WTC11 (cell line): ENCODE measurements around the gene TAF4. TPM values are rescaled to one million over a fixed set of nuclear protein-coding genes. Genes with fewer than 3 reads are reported as not detected.

Source experiments
- ATAC-seq: fragments of 200-7000 bp; cut with Tn5 transposase; 2 replicates; pipeline ENCODE4 v1.10.0; 2021; ENCODE audit warnings: mild to moderate bottlenecking, moderate library complexity
- CTCF ChIA-PET: fragments of 300-600 bp; sonication (Branson Sonifier 250); formaldehyde crosslinking; loops from one replicate; lab custom pipeline; 2021; ENCODE audit warnings: antibody characterized with exemption; lab: Charles Lee
- POLR2A ChIA-PET: fragments of 350-600 bp; sonication (Branson Sonifier 250); formaldehyde crosslinking; loops from one replicate; lab custom pipeline; 2021; ENCODE audit warnings: antibody characterized with exemption; lab: Charles Lee
- DNase-seq: peaks from one replicate; pipeline ENCODE4 v3.0.0; 2021; ENCODE audit warnings: low spot score
- H3K27ac Mint-ChIP-seq: 2 replicates; pipeline ENCODE4 v1.8.0; 2021; ENCODE audit warnings: mixed read lengths
- H3K27me3 Mint-ChIP-seq: 2 replicates; pipeline ENCODE4 v1.8.0; 2021; ENCODE audit warnings: low read depth, mild to moderate bottlenecking, moderate library complexity, mixed read lengths
- H3K36me3 Mint-ChIP-seq: 2 replicates; pipeline ENCODE4 v1.8.0; 2021; ENCODE audit warnings: mixed read lengths
- H3K4me1 Mint-ChIP-seq: 2 replicates; pipeline ENCODE4 v1.8.0; 2022; ENCODE audit warnings: mixed read lengths
- H3K4me3 Mint-ChIP-seq: 2 replicates; pipeline ENCODE4 v1.8.0; 2021; ENCODE audit warnings: mild to moderate bottlenecking, moderate library complexity, mixed read lengths
- H3K9me3 Mint-ChIP-seq: 2 replicates; pipeline ENCODE4 v1.8.0; 2021; ENCODE audit warnings: mixed read lengths
- AR ChIP-seq: fragments of 250-450 bp; sonication (Bioruptor Pico); IDR thresholded peaks from 2 replicates; pipeline ENCODE4 v1.9.0; 2021; ENCODE audit warnings: mild to moderate bottlenecking
- ATF2 ChIP-seq: sonication (generic); formaldehyde crosslinking; IDR thresholded peaks from 2 replicates; pipeline ENCODE4 v1.8.1; 2022; ENCODE audit warnings: low read depth, missing genetic modification reagents, borderline replicate concordance
- CREB1 ChIP-seq: sonication (generic); formaldehyde crosslinking; IDR thresholded peaks from 2 replicates; pipeline ENCODE4 v1.8.0; 2023; ENCODE audit warnings: mild to moderate bottlenecking, missing genetic modification reagents
- ERG ChIP-seq: fragments of 250-450 bp; sonication (Bioruptor Pico); IDR thresholded peaks from 2 replicates; pipeline ENCODE4 v1.8.0; 2021; ENCODE audit warnings: mild to moderate bottlenecking
- IRF2 ChIP-seq: sonication (generic); formaldehyde crosslinking; IDR thresholded peaks from 2 replicates; pipeline ENCODE4 v1.8.0; 2022; ENCODE audit warnings: low read depth, missing genetic modification reagents, borderline replicate concordance
- JAZF1 ChIP-seq: fragments of 250-450 bp; sonication (Bioruptor Pico); IDR thresholded peaks from 2 replicates; pipeline ENCODE4 v1.9.0; 2021; ENCODE audit warnings: moderate library complexity, mild to moderate bottlenecking, inconsistent platforms
- KAT7 ChIP-seq: sonication (generic); formaldehyde crosslinking; IDR thresholded peaks from 2 replicates; pipeline ENCODE4 v1.8.1; 2023; ENCODE audit warnings: missing genetic modification reagents, mild to moderate bottlenecking, borderline replicate concordance
- NR1H2 ChIP-seq: sonication (generic); formaldehyde crosslinking; IDR thresholded peaks from 2 replicates; pipeline ENCODE4 v1.9.0; 2021; ENCODE audit warnings: mild to moderate bottlenecking, moderate library complexity, missing genetic modification reagents
- PRRX2 ChIP-seq: fragments of 250-450 bp; sonication (Bioruptor Pico); IDR thresholded peaks from 2 replicates; pipeline ENCODE4 v1.8.0; 2021; ENCODE audit warnings: mild to moderate bottlenecking
- RELA ChIP-seq: sonication (generic); formaldehyde crosslinking; IDR thresholded peaks from 2 replicates; pipeline ENCODE4 v1.8.1; 2022; ENCODE audit warnings: missing genetic modification reagents, mild to moderate bottlenecking, borderline replicate concordance
- SMAD3 ChIP-seq: sonication (generic); formaldehyde crosslinking; IDR thresholded peaks from 2 replicates; pipeline ENCODE4 v1.8.0; 2022; ENCODE audit warnings: missing genetic modification reagents, mild to moderate bottlenecking, borderline replicate concordance
- SP1 ChIP-seq: sonication (generic); formaldehyde crosslinking; conservative IDR thresholded peaks from 2 replicates; pipeline ENCODE4 v1.8.1; 2022; ENCODE audit warnings: missing genetic modification reagents
- ZNF532 ChIP-seq: fragments of 250-450 bp; sonication (Bioruptor Pico); IDR thresholded peaks from 2 replicates; pipeline ENCODE4 v1.9.0; 2021; ENCODE audit warnings: mild to moderate bottlenecking, borderline replicate concordance
- total RNA-seq: library from RNA; stranded (reverse); gene quantifications from 3 replicates; pipeline ENCODE4 v1.2.3, GENCODE V29; 2021
- TF ChIP-seq, protein P1 (sequence below): sonication (generic); formaldehyde crosslinking; IDR thresholded peaks from 2 replicates; pipeline ENCODE4 v1.8.1; 2022; ENCODE audit warnings: mild to moderate bottlenecking, missing genetic modification reagents, moderate library complexity, borderline replicate concordance
- TF ChIP-seq, protein P2 (sequence below): sonication (generic); formaldehyde crosslinking; IDR thresholded peaks from 2 replicates; pipeline ENCODE4 v1.8.1; 2023; ENCODE audit warnings: mild to moderate bottlenecking, moderate library complexity, missing genetic modification reagents
- TF ChIP-seq, protein P3 (sequence below): sonication (generic); formaldehyde crosslinking; IDR thresholded peaks from 2 replicates; pipeline ENCODE4 v1.8.1; 2023; ENCODE audit warnings: mild to moderate bottlenecking, missing genetic modification reagents, moderate library complexity

The TAF4 gene
- total RNA-seq, 1 experiment from 2014 or later, result 34.4 TPM

- no peak for TF ChIP-seq AR
- TF ChIP-seq, protein P1, sequence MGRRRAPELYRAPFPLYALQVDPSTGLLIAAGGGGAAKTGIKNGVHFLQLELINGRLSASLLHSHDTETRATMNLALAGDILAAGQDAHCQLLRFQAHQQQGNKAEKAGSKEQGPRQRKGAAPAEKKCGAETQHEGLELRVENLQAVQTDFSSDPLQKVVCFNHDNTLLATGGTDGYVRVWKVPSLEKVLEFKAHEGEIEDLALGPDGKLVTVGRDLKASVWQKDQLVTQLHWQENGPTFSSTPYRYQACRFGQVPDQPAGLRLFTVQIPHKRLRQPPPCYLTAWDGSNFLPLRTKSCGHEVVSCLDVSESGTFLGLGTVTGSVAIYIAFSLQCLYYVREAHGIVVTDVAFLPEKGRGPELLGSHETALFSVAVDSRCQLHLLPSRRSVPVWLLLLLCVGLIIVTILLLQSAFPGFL (CRISPR knock-in tag), result no peak
- no peak for TF ChIP-seq ZNF532 (CRISPR knock-in tag)
- no peak for TF ChIP-seq SMAD3 (CRISPR knock-in tag)
- TF ChIP-seq NR1H2 (CRISPR knock-in tag), result no peak
- TF ChIP-seq IRF2 (CRISPR knock-in tag), result no peak
- TF ChIP-seq SP1 (CRISPR knock-in tag), result no peak
- no peak for TF ChIP-seq CREB1 (CRISPR knock-in tag)
- no peak for TF ChIP-seq JAZF1 (CRISPR knock-in tag)
- TF ChIP-seq, protein P2, sequence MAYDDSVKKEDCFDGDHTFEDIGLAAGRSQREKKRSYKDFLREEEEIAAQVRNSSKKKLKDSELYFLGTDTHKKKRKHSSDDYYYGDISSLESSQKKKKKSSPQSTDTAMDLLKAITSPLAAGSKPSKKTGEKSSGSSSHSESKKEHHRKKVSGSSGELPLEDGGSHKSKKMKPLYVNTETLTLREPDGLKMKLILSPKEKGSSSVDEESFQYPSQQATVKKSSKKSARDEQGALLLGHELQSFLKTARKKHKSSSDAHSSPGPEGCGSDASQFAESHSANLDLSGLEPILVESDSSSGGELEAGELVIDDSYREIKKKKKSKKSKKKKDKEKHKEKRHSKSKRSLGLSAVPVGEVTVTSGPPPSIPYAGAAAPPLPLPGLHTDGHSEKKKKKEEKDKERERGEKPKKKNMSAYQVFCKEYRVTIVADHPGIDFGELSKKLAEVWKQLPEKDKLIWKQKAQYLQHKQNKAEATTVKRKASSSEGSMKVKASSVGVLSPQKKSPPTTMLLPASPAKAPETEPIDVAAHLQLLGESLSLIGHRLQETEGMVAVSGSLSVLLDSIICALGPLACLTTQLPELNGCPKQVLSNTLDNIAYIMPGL (CRISPR knock-in tag), result no peak
- TF ChIP-seq RELA, result no peak
- TF ChIP-seq, protein P3, sequence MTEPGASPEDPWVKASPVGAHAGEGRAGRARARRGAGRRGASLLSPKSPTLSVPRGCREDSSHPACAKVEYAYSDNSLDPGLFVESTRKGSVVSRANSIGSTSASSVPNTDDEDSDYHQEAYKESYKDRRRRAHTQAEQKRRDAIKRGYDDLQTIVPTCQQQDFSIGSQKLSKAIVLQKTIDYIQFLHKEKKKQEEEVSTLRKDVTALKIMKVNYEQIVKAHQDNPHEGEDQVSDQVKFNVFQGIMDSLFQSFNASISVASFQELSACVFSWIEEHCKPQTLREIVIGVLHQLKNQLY (CRISPR knock-in tag), result no peak
- no peak for TF ChIP-seq PRRX2 (CRISPR knock-in tag)
Measured at GRCh38 chr20:62019881-62020492, 45.7 kb downstream of the TAF4 start (continued).

DNA sequence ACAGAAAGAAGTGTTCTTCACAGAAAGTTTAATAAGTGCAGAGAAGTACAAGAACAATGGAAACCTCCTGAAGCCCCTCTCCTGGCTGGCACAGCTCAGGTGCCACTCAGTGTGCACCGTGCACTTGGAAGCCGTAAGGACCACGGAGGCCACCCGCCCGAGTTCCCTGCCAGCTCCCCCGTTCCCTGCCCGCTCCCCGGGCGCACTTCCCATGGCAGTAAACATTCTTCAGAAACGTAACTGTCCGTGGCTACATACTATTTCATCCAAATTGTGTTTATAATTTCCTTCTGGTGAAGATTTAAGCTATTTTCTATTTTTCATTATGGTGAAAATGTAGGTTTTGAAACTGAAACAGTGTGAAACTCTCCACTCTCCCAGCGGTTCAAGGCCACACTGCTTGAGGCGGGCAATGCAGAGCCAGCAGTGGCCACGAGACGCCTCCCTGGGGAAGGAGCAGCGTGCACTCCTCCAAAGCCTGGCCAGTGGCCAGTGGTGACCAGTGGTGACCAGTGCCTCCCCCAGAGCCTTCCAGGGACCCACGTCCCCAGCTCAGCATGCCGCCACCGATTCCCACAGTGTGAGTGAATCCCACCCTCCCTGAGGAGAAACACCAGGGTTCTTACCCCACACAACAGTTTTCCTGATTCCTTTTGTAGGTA, 46.4 kb downstream of the TAF4 start:
- DNase-seq (no peak), ATAC-seq (no peak)
- no peaks in the 10 kb centered on the region for H3K36me3 Mint-ChIP-seq
- TF ChIP-seq ATF2 (no peak), ERG (CRISPR knock-in tag) (no peak), KAT7 (CRISPR knock-in tag) (no peak)
- no peak overlapping the region for H3K4me3 Mint-ChIP-seq
- ChIA-PET POLR2A (no interaction called here), CTCF (interaction anchor here (1.6 kb wide), 1 partner anchor 8 kb away, joined by 3 read pairs; no protein-coding TSS in a partner anchor)
- H3K27me3 Mint-ChIP-seq, result no peaks in the 10 kb centered on the region
- peaks cover 19% of the 10 kb centered on the region for H3K4me1 Mint-ChIP-seq
- peak overlapping the region; percentile 91; the same call in 1 of the 2 replicates for H3K27ac Mint-ChIP-seq
- no peaks in the 10 kb centered on the region for H3K9me3 Mint-ChIP-seq
